ENCODE data around the gene TMED6. TPM values are rescaled to one million over a fixed set of nuclear protein-coding genes. Genes with fewer than 3 reads are reported as not detected.

TMED6 gene
- polyA plus RNA-seq, 3 donors = 0.29 TPM; not detected in 2

GRCh38 chr16:69330286-69331109 is 21.1 kb downstream of the TMED6 start, which contains the start of gene PDF:
TSS of gene PDF (minus strand) at chr16:69330588. CDS start at chr16:69330570, 18 bp downstream.
- peaks cover 0 to 2% (median 0%) of the 10 kb centered on the region in 7 donors for H3K9me3 Mint-ChIP-seq
- TF ChIP-seq CTCF (IDR thresholded peaks at IDR 0.05) = no peak
- peak within 1 kb of the TSS; percentile 9 to 82 for H3K27ac ChIP-seq (ENCODE audit: low read depth in 1 of 2, low read length in 2 of 2)
- peaks cover 49% of the 10 kb centered on the region for H3K79me2 ChIP-seq (ENCODE audit: insufficient read depth, low read length)
- H3K27me3 Mint-ChIP-seq (ENCODE audit: low read depth in 3 of 3) = peaks cover 0 to 2% (median 1%) of the 10 kb centered on the region in 3 donors
- H3K27me3 ChIP-seq (ENCODE audit: control insufficient read depth in 2 of 2, insufficient read depth in 2 of 2, low read length in 2 of 2) = no peaks in the 10 kb centered on the region
- peak within 1 kb of the TSS; percentile 77 for H3K9ac ChIP-seq (ENCODE audit: insufficient read depth, low read length, poor library complexity, severe bottlenecking)
- no peaks in the 10 kb centered on the region for H3K9me3 ChIP-seq (replicated peaks in 1 of 2; ENCODE audit: control insufficient read depth in 1 of 2, insufficient read depth in 1 of 2, low read length in 2 of 2)
- under 1% methylated on average over 88 of the region's 93 CpGs for WGBS (ENCODE audit: insufficient coverage)
- H3K36me3 Mint-ChIP-seq = peaks cover 44 to 64% of the 10 kb centered on the region in 2 donors
- H3K4me2 ChIP-seq (replicated peaks; ENCODE audit: extremely low read depth, low read length, poor library complexity, severe bottlenecking) = peak within 1 kb of the TSS; percentile 93
- peak within 1 kb of the TSS; percentile 77 to 86 for H3K4me3 Mint-ChIP-seq
- peaks cover 28% of the 10 kb centered on the region for H3K4me1 Mint-ChIP-seq
- H3K36me3 ChIP-seq (replicated peaks in 1 of 2; ENCODE audit: control insufficient read depth in 1 of 2, insufficient read depth in 2 of 2, low read length in 2 of 2) = peaks cover 35 to 65% of the 10 kb centered on the region in 2 donors
- H3K4me1 ChIP-seq (ENCODE audit: control insufficient read depth in 1 of 2, insufficient read depth in 2 of 2, low read length in 2 of 2) = peaks cover 13 to 27% of the 10 kb centered on the region in 2 donors
- peak within 1 kb of the TSS; percentile 33 to 92 (median 87) for H3K27ac Mint-ChIP-seq
- peak; percentile 53 to 84 (median 63) for DNase-seq
- peak within 1 kb of the TSS; percentile 90 for H2AFZ ChIP-seq (ENCODE audit: insufficient read depth, low read depth, low read length, poor library complexity, severe bottlenecking)
- H4K20me1 ChIP-seq (ENCODE audit: insufficient read depth, low read length) = peaks cover 36% of the 10 kb centered on the region
- intact Hi-C loops (cut with micrococcal nuclease) = no loop called here
- peak within 1 kb of the TSS; percentile 44 to 88 (median 85) for H3K4me3 ChIP-seq (replicated peaks in 1 of 3; ENCODE audit: low read depth in 2 of 3, low read length in 3 of 3)

GRCh38 chr16:69329369-69330285 is 22.0 kb downstream of the TMED6 start:
- intact Hi-C loops (cut with micrococcal nuclease) = no loop called here

More at GRCh38 chr16:69329369-69330285, 22.0 kb downstream of the TMED6 start:
- H3K4me2 ChIP-seq (replicated peaks; ENCODE audit: extremely low read depth, low read length, poor library complexity, severe bottlenecking) = peak overlapping the region; percentile 93
- peaks cover 13 to 27% of the 10 kb centered on the region in 2 donors for H3K4me1 ChIP-seq (ENCODE audit: control insufficient read depth in 1 of 2, insufficient read depth in 2 of 2, low read length in 2 of 2)
- peaks cover 55% of the 10 kb centered on the region for H3K79me2 ChIP-seq (ENCODE audit: insufficient read depth, low read length)
- peak overlapping the region in 1 of 2 donors; percentile 82 for H3K27ac ChIP-seq (ENCODE audit: low read depth in 1 of 2, low read length in 2 of 2)
- H2AFZ ChIP-seq (ENCODE audit: insufficient read depth, low read depth, low read length, poor library complexity, severe bottlenecking) = peak overlapping the region; percentile 90
- no peak for DNase-seq
- Mint-ChIP-seq H3K4me1 (peaks cover 28% of the 10 kb centered on the region), H3K4me3 (peak overlapping the region; percentile 77 to 86), H3K27ac (peak overlapping the region in 1 of 7 donors; percentile 52), H3K36me3 (peaks cover 42 to 64% of the 10 kb centered on the region in 2 donors), H3K9me3 (peaks cover 0 to 2% (median 0%) of the 10 kb centered on the region in 7 donors), H3K27me3 (ENCODE audit: low read depth in 3 of 3) (peaks cover 0 to 2% (median 1%) of the 10 kb centered on the region in 3 donors)
- no peaks in the 10 kb centered on the region for H3K27me3 ChIP-seq (ENCODE audit: control insufficient read depth in 2 of 2, insufficient read depth in 2 of 2, low read length in 2 of 2)
- H3K9me3 ChIP-seq (replicated peaks in 1 of 2; ENCODE audit: control insufficient read depth in 1 of 2, insufficient read depth in 1 of 2, low read length in 2 of 2) = no peaks in the 10 kb centered on the region
- peaks cover 32 to 65% of the 10 kb centered on the region in 2 donors for H3K36me3 ChIP-seq (replicated peaks in 1 of 2; ENCODE audit: control insufficient read depth in 1 of 2, insufficient read depth in 2 of 2, low read length in 2 of 2)
- peaks cover 43% of the 10 kb centered on the region for H4K20me1 ChIP-seq (ENCODE audit: insufficient read depth, low read length)
- H3K9ac ChIP-seq (ENCODE audit: insufficient read depth, low read length, poor library complexity, severe bottlenecking) = peak overlapping the region; percentile 77
- no peak for TF ChIP-seq CTCF (IDR thresholded peaks at IDR 0.05)
- WGBS (ENCODE audit: insufficient coverage) = 11% methylated on average over 77 of the region's 77 CpGs
- H3K4me3 ChIP-seq (replicated peaks in 1 of 3; ENCODE audit: low read depth in 2 of 3, low read length in 3 of 3) = peak overlapping the region; percentile 44 to 88 (median 85)
